ENCODE data around the gene PTPRC.

The PTPRC gene

GRCh38 chr1:198763298-198763714, 124.5 kb downstream of the PTPRC start:
- H3K4me3 ChIP-seq (ENCODE audit: low read depth, low read length) = no peak overlapping the region
- H3K36me3 ChIP-seq (ENCODE audit: control insufficient read depth in 2 of 2, insufficient read depth in 1 of 2, low read length in 2 of 2) = no peaks in the 10 kb centered on the region
- peak overlapping the region; percentile 55 for H3K27ac ChIP-seq (ENCODE audit: extremely low read depth, low read depth, low read length)
- ChIA-PET POLR2A (no interaction called here), CTCF (interaction anchor here (1.4 kb wide), 1 partner anchor 350 kb away, joined by 3 read pairs; no protein-coding TSS in a partner anchor)
- peaks cover 8% of the 10 kb centered on the region; the same call in 1 of the 2 replicates for H3K4me1 ChIP-seq (ENCODE audit: control insufficient read depth, insufficient read depth, low read length)
- no peaks in the 10 kb centered on the region for H3K9me3 ChIP-seq (ENCODE audit: control insufficient read depth, insufficient read depth, low read depth, low read length)
- TF ChIP-seq SCRT2 (tag by site-specific recombination; IDR thresholded peaks at IDR 0.05) (peak; percentile 74), ZNF571 (tag by site-specific recombination; IDR thresholded peaks at IDR 0.05) (no peak), ZBTB17 (tag by site-specific recombination; IDR thresholded peaks at IDR 0.05) (peak; percentile 78), ZNF214 (tag by site-specific recombination; IDR thresholded peaks at IDR 0.05; ENCODE audit: borderline replicate concordance) (no peak), ZSCAN5A (tag by site-specific recombination; IDR thresholded peaks at IDR 0.05) (no peak), ZNF148 (tag by site-specific recombination; IDR thresholded peaks at IDR 0.05; ENCODE audit: borderline replicate concordance) (no peak), PRDM6 (tag by site-specific recombination; IDR thresholded peaks at IDR 0.05) (peak; percentile 96), ZNF664 (tag by site-specific recombination; IDR thresholded peaks at IDR 0.05) (peak; percentile 38; the same call in 1 of the 2 replicates), ZNF514 (tag by site-specific recombination; IDR thresholded peaks at IDR 0.05) (no peak), ZNF639 (tag by site-specific recombination; IDR thresholded peaks at IDR 0.05) (peak; percentile 99), ZNF555 (tag by site-specific recombination; conservative IDR thresholded peaks at IDR 0.05) (no peak), ZNF549 (tag by site-specific recombination; IDR thresholded peaks at IDR 0.05) (no peak), ZNF112 (tag by site-specific recombination; IDR thresholded peaks at IDR 0.05) (no peak), PRDM4 (tag by site-specific recombination; IDR thresholded peaks at IDR 0.05) (peak; percentile 92), TRIM28 (IDR thresholded peaks at IDR 0.05; ENCODE audit: borderline replicate concordance, low read length) (no peak), ZBTB48 (tag by site-specific recombination; IDR thresholded peaks at IDR 0.05) (peak; percentile 66; the same call in 1 of the 2 replicates), ZNF426 (tag by site-specific recombination; IDR thresholded peaks at IDR 0.05) (no peak), GLIS2 (tag by site-specific recombination; IDR thresholded peaks at IDR 0.05) (peak; percentile 30; the same call in 1 of the 2 replicates), ZBTB7A (tag by site-specific recombination; IDR thresholded peaks at IDR 0.05; ENCODE audit: low read depth) (no peak)
- TF ChIP-seq, protein P1, sequence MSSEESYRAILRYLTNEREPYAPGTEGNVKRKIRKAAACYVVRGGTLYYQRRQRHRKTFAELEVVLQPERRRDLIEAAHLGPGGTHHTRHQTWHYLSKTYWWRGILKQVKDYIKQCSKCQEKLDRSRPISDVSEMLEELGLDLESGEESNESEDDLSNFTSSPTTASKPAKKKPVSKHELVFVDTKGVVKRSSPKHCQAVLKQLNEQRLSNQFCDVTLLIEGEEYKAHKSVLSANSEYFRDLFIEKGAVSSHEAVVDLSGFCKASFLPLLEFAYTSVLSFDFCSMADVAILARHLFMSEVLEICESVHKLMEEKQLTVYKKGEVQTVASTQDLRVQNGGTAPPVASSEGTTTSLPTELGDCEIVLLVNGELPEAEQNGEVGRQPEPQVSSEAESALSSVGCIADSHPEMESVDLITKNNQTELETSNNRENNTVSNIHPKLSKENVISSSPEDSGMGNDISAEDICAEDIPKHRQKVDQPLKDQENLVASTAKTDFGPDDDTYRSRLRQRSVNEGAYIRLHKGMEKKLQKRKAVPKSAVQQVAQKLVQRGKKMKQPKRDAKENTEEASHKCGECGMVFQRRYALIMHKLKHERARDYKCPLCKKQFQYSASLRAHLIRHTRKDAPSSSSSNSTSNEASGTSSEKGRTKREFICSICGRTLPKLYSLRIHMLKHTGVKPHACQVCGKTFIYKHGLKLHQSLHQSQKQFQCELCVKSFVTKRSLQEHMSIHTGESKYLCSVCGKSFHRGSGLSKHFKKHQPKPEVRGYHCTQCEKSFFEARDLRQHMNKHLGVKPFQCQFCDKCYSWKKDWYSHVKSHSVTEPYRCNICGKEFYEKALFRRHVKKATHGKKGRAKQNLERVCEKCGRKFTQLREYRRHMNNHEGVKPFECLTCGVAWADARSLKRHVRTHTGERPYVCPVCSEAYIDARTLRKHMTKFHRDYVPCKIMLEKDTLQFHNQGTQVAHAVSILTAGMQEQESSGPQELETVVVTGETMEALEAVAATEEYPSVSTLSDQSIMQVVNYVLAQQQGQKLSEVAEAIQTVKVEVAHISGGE (tag by site-specific recombination; conservative IDR thresholded peaks at IDR 0.05; ENCODE audit: low read depth) = no peak
- TF ChIP-seq, protein P2, sequence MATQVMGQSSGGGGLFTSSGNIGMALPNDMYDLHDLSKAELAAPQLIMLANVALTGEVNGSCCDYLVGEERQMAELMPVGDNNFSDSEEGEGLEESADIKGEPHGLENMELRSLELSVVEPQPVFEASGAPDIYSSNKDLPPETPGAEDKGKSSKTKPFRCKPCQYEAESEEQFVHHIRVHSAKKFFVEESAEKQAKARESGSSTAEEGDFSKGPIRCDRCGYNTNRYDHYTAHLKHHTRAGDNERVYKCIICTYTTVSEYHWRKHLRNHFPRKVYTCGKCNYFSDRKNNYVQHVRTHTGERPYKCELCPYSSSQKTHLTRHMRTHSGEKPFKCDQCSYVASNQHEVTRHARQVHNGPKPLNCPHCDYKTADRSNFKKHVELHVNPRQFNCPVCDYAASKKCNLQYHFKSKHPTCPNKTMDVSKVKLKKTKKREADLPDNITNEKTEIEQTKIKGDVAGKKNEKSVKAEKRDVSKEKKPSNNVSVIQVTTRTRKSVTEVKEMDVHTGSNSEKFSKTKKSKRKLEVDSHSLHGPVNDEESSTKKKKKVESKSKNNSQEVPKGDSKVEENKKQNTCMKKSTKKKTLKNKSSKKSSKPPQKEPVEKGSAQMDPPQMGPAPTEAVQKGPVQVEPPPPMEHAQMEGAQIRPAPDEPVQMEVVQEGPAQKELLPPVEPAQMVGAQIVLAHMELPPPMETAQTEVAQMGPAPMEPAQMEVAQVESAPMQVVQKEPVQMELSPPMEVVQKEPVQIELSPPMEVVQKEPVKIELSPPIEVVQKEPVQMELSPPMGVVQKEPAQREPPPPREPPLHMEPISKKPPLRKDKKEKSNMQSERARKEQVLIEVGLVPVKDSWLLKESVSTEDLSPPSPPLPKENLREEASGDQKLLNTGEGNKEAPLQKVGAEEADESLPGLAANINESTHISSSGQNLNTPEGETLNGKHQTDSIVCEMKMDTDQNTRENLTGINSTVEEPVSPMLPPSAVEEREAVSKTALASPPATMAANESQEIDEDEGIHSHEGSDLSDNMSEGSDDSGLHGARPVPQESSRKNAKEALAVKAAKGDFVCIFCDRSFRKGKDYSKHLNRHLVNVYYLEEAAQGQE (tag by site-specific recombination; IDR thresholded peaks at IDR 0.05) = no peak
